SK-N-MC (cell line): Measurements from ENCODE around the gene UCP3.

Experiments
- EZH2 ChIP-seq: fragments of 200-600 bp; sonication (generic); IDR thresholded peaks from one replicate; pipeline ENCODE4 v1.6.1; 2017; ENCODE audit warnings: antibody characterized with exemption
- POLR2AphosphoS5 ChIP-seq: IDR thresholded peaks from 2 replicates; pipeline ENCODE4 v1.6.1; 2012; ENCODE audit warnings: mild to moderate bottlenecking, low read depth, low read length, borderline replicate concordance

DNA sequence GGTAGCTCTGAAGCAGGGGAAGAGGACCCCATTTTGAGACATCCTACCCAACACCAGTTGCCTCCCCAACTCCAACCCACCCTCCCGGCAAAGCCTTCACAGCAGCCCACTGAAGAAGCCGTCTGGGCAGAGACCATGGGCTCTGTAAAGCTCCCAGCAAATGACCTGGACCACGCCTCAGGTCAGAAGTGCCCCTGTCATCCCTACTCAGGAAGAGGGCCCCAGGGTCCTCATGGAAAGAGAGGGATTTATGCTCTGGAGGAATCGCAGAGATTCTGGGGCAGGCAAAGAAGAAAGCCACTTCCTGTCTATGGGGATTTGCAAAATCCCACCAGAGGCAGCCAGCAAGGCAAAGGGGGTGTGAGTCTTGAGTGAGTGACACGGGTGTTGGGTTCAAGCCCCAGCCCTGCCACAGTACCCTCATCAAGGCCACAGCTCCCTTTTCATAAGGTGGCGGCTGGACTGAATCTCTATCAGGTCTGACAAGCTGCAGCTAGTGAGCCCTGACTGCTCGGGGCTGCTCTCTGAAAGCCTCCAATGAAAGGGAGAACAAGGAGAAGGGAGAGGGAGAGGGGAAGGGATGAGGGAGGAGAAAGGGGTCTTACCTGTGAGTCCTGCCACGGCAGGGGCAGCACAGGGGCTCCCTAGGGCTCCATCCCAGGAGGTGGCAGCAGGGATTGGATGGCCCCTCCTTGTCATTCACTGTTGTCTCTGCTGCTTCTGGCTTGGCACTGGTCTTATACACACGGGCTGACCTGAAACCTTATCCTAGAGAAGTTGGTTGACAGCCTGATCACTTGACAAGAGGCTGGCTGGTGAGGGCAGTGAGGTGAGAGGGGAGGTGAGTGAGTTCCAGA lies at the start of gene UCP3:
- TF ChIP-seq POLR2AphosphoS5: no peak
- TF ChIP-seq EZH2: no peak
